GM18519 (cell line): ENCODE measurements around the gene HTRA3.

Experiments used
- ATAC-seq: cut with Tn5 transposase; IDR thresholded peaks from one replicate; pipeline ENCODE4 v1.9.1; 2021; ENCODE audit warnings: mild to moderate bottlenecking, moderate library complexity; ENCODE audit not compliant: unreplicated experiment, low FRiP score

Gene HTRA3

GRCh38 chr4:8278421-8279287, 9.1 kb downstream of the HTRA3 start:
- no peak for ATAC-seq

DNA sequence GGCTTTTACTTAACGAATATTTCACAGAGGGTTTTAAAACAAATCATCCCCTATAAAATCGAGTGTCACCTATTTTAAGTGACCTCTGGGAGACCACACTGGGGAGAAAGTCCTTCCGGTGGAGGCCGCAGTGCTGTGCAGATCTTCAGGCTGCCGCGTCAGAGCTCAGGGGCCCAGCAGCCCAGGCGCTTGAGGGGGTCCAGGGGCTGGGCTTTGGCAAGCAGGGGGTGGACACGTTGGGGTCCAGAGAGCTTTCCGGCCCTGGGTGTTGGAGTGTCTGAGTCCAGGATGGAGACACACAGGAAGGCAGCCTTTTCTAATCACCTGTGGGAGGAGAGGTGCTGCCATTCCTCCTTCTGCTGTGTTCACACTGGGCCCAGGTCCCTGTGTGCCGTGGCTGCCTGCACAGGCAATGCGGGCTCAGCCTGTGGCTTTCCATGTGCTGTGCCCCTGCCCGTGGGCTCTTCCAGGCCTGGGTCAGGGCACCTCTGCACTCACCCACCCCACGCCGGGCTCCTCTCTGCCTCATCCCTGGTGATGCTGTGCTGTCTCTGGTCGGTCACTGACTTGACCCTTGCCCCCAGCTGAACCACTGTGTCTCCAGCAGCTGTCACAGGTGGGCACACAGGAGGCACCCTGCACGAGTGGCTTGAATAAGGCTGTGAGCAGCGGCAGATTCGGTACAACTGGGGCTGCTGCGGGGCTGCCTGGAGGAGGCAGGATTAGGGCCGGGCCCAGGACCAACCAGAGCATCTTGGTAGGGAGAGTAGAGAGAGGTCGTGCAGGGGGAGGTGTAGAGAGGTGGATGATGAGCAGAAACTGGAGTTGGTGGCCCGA, 10.0 kb downstream of the HTRA3 start:
- no peak for ATAC-seq

DNA sequence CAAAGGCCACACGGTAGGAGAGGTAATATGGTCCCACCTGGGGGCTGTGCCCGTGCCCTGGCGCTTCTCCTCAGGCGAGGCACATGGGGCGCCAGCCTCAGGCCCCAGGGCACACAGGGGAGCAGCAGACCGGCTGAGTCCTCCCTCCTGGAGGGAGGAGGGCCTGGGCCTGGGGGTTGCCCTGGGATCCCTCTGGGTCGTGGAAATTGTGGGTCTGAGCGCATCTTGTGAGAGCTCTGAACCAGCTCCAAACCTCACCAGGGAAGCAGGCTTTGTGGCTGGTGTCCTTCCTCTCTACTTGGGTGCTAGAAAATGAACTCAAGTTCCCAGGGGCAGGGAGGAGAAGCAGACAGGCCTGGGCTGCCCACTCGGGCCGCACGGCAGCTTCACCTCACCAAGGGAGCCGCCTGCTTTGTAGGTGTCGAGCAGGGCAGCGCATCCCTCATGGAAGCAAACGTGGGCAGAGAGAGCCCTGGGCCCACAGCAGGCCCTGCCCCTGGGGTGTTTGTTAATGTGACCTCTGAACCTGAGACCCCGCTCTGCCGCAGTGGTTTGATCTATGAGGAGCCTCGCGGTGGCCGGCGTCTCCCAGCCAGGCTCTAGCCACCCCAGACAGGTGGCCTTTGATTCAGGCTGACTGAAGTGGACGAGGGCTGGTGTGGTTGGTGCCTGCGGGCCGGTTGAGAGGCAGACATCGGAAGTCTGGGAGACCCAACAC, 10.8 kb downstream of the HTRA3 start:
- no peak for ATAC-seq

- no peak for ATAC-seq
Observed at GRCh38 chr4:8280876-8281440, 11.4 kb downstream of the HTRA3 start.

GRCh38 chr4:8281519-8282133, 12.1 kb downstream of the HTRA3 start:
- no peak for ATAC-seq

DNA sequence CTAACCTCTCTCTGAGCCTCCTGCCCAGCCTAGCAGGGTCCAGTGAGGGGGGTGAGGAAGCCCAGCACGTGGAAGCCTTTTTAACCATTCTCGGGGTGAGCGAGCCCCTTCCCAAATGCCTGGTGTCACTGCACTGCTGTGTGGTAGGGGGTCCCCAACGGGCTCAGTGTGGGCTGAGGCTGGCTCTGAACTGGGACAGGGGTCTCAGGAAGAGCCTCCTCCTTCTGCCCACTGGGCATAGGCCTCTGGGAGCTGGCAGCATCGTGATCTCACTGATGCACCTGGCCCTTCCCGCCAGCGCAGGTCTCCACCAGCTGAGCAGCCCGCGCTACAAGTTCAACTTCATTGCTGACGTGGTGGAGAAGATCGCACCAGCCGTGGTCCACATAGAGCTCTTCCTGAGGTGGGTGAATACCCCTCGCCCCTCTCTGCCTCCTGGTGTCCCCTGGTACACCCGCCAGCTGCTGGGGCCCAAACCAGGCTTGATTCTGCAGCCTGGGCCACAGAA, 12.6 kb downstream of the HTRA3 start:
- no peak for ATAC-seq

DNA sequence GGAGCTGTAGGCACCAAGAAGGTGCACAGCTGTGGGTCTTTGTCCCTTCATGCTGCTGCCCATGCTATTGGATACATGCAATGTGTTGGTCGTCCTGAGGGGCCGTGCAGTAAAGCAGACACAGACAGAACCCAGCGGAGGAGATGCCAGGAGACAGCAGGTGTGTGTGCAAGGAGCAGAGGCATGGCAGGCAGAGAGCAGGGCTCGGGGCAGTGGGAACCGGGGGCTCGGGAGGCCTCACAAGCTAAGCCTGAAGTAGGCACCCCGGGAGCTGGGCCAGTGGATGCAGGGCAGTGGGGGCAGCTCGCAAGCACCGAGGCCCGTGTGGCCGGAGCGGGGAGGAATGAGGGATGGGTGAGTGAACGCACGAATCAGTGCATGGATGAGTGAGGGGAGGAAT, 13.2 kb downstream of the HTRA3 start:
- ATAC-seq = no peak

- ATAC-seq = no peak
Observed at GRCh38 chr4:8283161-8283560, 13.6 kb downstream of the HTRA3 start.

- no peak for ATAC-seq
Observed at GRCh38 chr4:8283631-8284121, 14.1 kb downstream of the HTRA3 start.

- ATAC-seq = no peak
Observed at GRCh38 chr4:8284391-8284790, 14.8 kb downstream of the HTRA3 start.

DNA sequence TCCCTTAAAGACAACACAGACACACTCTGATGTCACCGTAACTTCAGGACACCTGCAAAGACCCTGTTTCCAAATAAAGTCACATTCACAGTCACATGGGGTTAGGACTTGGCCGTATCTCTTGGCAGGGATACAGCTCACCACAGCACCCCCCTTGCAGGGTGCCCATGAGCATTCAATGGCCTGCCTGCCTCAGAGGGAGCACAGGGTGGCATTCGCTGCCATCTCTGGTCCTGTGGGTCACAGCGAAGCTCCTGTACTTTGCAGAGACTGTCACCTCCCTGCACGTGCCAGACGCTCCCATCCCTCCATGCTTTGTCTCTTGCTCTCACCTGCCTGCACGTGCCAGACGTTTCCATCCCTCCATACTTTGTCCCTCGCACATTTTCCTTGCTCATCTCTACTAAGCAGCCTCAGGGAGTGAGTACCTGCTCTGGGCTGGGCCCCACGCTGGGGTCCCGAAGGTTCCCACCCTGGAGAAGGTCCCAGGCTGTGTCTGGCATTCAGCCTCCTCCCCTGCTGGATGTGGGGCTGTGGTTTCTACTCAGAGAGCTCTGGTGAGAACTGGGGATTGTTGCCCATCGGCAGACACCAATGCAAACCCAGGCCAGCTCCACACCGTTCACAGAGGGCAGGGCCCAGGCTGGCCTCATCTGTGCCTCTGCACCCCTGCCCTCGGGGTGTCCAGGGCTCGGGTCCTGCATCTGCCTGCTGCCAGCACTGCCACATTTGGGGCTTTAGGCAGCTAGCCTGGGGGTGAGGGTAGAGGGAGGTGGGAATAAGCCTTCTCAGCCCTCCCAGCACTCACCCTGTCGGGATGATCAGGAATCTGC, 15.8 kb downstream of the HTRA3 start:
- ATAC-seq = no peak

DNA sequence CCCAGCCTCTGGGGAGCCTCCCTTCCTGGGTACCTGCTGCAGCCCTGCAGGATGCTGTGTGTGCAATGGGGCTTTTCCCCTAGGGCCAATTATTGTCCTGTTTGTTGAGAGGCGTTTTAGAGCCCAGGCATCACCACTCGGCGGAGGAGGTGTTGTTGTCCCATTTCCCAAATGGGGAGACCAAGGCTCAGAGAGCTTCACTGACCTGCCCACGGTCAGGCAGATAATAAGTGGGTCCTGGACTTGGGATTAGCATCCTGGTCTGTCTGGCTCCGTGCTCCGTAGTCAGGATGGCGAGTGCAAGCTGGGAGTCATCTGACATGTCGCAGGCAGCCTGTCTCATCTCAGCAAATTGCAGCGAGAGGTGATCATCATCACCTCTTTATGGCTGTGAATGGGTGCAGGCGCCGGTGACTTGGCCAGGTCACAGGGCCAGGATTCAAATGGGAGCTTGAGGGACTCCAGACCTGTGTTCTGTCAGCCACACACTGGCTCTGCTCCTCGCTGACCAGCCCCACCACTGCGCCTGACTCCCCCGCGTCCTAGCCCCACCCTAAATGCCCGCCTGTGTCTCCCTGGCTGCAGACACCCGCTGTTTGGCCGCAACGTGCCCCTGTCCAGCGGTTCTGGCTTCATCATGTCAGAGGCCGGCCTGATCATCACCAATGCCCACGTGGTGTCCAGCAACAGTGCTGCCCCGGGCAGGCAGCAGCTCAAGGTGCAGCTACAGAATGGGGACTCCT, 16.6 kb downstream of the HTRA3 start:
- no peak for ATAC-seq

DNA sequence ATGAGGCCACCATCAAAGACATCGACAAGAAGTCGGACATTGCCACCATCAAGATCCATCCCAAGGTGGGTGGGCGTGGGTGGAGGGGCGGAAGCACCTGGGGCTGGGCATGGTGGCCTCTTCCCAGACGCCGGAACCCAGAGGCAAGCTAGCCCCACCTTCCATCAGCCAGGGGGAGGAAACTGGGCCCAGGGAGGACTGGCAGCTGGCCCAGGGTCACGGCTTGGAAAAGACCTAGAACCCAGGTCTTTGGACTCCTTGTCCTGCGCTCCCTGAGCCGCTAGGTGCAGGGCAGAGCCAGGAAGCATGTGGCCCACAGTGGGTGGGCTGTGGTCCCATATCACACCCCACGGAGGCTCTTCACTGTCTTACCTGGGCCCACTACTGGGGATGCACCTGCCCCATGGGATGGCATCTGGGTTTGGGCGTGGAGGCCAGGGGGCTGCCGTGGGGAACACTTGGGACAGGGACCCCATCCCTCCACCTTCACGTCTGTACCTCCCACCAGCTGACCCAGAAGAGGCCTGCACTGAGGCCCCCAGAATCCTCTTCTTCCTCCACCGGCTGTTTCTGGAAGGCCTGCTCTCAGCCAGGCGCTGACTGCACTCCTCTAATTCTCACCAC, 17.3 kb downstream of the HTRA3 start:
- no peak for ATAC-seq

DNA sequence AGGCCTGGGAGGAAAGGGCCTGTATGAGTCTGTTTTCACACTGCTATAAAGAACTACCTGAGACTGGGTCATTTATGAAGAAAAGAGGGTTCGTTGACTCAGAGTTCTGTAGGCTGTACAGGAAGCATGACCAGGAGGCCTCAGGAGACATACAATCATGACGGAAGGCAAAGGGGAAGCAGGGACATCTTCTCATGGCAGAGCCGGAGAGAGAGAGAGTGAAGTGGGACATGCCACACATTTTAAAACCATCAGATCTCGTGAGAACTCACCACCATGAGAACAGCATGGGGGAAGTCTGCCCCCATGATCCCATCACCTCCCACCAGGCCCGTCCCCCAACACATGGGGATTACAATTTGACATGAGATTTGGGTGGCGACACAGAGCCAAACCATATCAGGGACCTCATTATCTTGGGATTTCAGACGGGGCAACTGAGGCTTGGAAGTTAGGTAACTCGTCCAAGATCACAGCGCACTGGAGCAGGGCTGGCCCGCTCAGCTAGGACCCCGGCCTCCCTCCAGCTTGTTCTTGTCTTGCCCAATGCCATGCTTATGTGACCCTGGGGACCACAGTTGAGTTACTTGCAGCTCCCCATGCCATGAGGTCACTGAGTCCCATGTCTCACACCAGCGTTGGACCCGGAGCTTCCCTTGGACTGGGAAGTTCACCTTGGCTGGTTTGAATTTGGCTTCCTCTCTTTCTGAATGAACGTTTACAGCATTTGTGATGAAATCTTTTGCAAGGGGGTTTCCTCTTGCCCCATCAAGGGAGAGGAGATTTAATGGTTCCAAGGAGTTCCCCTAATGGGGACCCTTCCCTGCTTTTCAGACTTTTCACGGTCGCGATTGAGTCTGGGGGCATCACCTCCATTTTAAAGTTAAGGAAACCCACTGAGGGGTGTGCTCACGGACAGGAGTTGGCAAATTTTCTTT, 18.1 kb downstream of the HTRA3 start:
- no peak for ATAC-seq

DNA sequence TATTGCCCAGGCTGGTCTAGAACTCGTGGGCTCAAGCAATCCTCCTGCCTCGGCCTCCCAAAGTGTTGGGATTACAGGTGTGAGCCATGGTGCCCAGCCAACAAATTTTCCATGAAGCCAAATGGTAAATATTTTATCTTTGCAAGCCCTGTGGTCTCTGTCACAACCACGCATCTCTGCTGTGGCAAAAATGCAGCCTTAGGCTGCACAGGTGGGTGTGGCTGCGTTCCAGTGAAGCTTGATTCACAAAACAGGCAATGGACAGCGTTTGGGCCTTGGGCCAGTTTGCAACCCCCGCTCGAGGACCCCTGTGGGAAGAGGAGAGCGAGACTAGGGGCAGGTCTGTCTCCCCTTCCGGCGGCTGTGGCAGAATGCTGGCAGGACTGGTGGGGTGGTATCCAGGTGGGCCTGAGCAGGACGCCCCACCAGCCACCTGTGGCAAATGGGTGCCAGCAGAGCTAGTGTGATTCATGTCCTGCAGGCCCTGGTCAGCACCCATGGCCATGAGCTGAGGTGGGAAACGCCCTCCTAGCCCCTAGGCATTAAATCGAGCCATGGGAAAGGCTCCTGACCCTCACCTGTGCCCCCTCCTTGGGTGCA, 19.7 kb downstream of the HTRA3 start:
- no peak for ATAC-seq

DNA sequence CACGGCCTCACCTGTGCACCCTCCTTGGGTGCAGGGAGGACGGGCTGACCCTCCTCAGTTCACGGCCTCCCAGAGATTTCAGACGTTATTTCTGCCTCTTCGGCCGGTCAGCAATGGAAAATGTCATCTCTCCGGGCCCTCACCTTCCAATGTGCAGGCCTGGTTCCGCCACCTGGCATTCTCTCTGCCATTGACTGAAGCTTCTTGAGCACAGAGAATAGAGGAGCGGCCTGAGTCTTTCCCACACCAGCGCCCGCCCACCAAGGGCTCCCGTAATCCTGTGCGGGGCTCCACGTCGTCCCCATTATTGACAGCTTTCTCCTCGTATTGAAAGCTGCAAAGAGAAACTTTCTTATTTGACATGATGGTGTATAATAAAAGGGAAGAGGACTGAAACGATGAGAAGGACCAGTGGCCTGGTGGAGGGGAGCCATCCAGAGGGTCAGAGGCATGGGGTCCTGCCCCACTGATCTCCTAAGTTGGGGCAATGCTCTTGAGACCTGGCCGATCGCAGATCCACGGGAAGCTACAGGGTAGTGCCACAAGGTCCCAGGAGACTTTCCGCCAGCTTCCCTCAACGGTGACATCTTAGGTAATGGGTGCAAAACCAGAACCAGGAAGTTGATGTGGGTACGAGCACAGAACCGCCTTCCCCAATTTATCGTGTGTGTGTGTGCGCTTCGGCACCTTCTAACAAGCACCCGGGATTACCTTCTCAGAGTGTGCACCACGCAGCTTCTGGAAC, 20.6 kb downstream of the HTRA3 start:
- ATAC-seq = no peak
